ENCODE measurements around the gene HSPA2. TPM values are rescaled to one million over a fixed set of nuclear protein-coding genes. Genes with fewer than 3 reads are reported as not detected.
"Not testable (repeated sequence)": the region's sequence is repeated elsewhere in the genome, so short reads cannot be mapped to it uniquely, and the experiment has no call there.

Gene HSPA2
- total RNA-seq, 4 donors from 2014 or later = 79.3 to 111 (median 98.9) TPM

- Histone ChIP-seq H3K36me3 (peaks cover 0 to 8% (median 0%) of the 10 kb centered on the region in 3 donors), H3K4me3 (no peak overlapping the region), H3K27ac (peak overlapping the region in 1 of 4 donors; percentile 72), H3K27me3 (peaks cover 0 to 10% of the 10 kb centered on the region in 2 donors), H3K4me1 (peaks cover 0 to 28% (median 9%) of the 10 kb centered on the region in 4 donors), H3K9me3 (no peaks in the 10 kb centered on the region)
- TF ChIP-seq POLR2A (IDR thresholded peaks at IDR 0.05) (no peak), CTCF (IDR thresholded peaks at IDR 0.05) (no peak)
- DNase-seq (ENCODE audit: low spot score in 2 of 2) = no peak
- 66 to 71% methylated on average over 7 of the region's 7 CpGs for WGBS, 2 donors
Observed at GRCh38 chr14:64550621-64551333, 10.2 kb downstream of the HSPA2 start.

- Histone ChIP-seq H3K4me3 (no peak overlapping the region), H3K27me3 (no peaks in the 10 kb centered on the region), H3K36me3 (no peaks in the 10 kb centered on the region), H3K4me1 (peaks cover 0 to 19% (median 4%) of the 10 kb centered on the region in 4 donors), H3K27ac (no peak overlapping the region), H3K9me3 (no peaks in the 10 kb centered on the region)
- no peak for TF ChIP-seq CTCF (IDR thresholded peaks at IDR 0.05)
- TF ChIP-seq POLR2A (IDR thresholded peaks at IDR 0.05) = no peak
- 69 to 70% methylated on average over 4 of the region's 4 CpGs for WGBS, 2 donors
- no peak for DNase-seq (ENCODE audit: low spot score in 2 of 2)
Observed at GRCh38 chr14:64554556-64554955, 14.0 kb downstream of the HSPA2 start.

DNA sequence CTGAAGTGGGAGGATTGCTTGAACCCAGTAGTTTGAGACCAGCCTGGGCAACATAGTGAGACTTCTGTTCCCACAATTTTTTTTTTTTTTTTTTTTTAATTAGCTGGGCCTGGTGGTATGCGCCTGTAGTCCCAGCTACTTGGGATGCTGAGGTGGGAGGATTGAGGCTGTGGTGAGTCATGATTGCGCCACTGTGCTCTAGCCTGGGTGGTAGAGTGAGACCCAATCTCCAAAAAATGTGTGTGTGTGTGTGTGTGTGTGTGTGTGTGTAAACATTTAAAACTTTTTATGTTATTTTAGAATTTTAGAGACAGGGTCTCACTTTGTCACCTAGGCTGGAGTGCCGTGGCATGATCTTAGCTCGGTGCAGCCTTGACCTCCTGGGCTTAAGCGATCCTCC lies 16.0 kb downstream of the HSPA2 start:
- WGBS, 2 donors = 93 to 98% methylated on average over 5 of the region's 5 CpGs
- H3K27me3 ChIP-seq = no peaks in the 10 kb centered on the region

GRCh38 chr14:64558216-64558615 lies 17.7 kb downstream of the HSPA2 start:
- H3K27me3 ChIP-seq; H3K36me3 ChIP-seq; DNase-seq (ENCODE audit: low spot score in 2 of 2); H3K4me3 ChIP-seq; H3K27ac ChIP-seq; H3K4me1 ChIP-seq; H3K9me3 ChIP-seq: not testable (repeated sequence)
- WGBS, 2 donors = 96 to 97% methylated on average over 2 of the region's 2 CpGs

More for the DNA sequence above, 16.0 kb downstream of the HSPA2 start:
- H3K27ac ChIP-seq = no peak overlapping the region
- no peak overlapping the region for H3K4me3 ChIP-seq
- H3K36me3 ChIP-seq = no peaks in the 10 kb centered on the region
- H3K4me1 ChIP-seq = peaks cover 0 to 9% (median 0%) of the 10 kb centered on the region in 4 donors
- no peaks in the 10 kb centered on the region for H3K9me3 ChIP-seq
- TF ChIP-seq EP300 (IDR thresholded peaks at IDR 0.05) (no peak), CTCF (IDR thresholded peaks at IDR 0.05) (no peak), POLR2A (IDR thresholded peaks at IDR 0.05) (no peak)
- DNase-seq (ENCODE audit: low spot score in 2 of 2) = no peak

DNA sequence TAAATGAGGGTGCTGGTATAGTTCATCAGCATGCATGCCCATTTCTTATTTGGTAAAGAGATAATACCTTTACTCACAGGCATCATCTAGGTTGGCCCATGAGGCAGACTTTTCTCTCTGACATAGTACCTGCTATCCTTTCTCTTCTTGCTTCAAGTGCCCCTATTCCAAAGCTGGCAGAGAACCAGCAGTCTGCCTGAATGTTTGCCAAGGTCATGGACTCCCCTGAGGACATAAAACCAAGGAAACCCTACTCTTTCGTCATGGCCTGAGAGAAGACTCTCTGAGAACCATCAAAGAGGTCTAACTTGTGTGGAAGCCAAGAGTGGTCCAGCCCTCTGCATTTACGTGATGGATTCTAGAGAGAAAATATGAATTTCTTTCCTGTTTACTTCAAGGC lies 21.1 kb downstream of the HSPA2 start:
- Histone ChIP-seq H3K9me3 (no peaks in the 10 kb centered on the region), H3K4me1 (peaks cover 0 to 4% (median 1%) of the 10 kb centered on the region in 4 donors), H3K36me3 (no peaks in the 10 kb centered on the region), H3K27me3 (no peaks in the 10 kb centered on the region), H3K4me3 (no peak overlapping the region), H3K27ac (no peak overlapping the region)
- DNase-seq (ENCODE audit: low spot score in 2 of 2) = no peak
- TF ChIP-seq CTCF (IDR thresholded peaks at IDR 0.05) (no peak), EP300 (IDR thresholded peaks at IDR 0.05) (no peak), POLR2A (IDR thresholded peaks at IDR 0.05) (no peak)
- 62 to 70% methylated on average over 2 of the region's 2 CpGs for WGBS, 2 donors

Data from tibial nerve (tissue), 4 donors.